Heart left ventricle (tissue), 13 donors: Measurements from ENCODE around the gene POU4F3.

ENCODE experiments used
- CTCF ChIP-seq, 12 donors: fragments of 200-600 bp; sonication (generic) in 4 of 12; IDR thresholded peaks; one replicate each; pipeline versions ENCODE4 v1.5.0 to v1.8.0; 2018 to 2022; ENCODE audit warnings: antibody characterized with exemption in 12 of 12, mild to moderate bottlenecking in 5 of 12
- POLR2A ChIP-seq, 2 donors: fragments of 450-650 bp; IDR thresholded peaks; one replicate each; pipeline ENCODE4 v1.6.1; 2017; ENCODE audit warnings: antibody characterized with exemption in 2 of 2, mild to moderate bottlenecking in 2 of 2, moderate library complexity in 2 of 2
- donor health status: ischemic (EF 13 %, LVEDD 7.1; RV severe dilation, severe dysfunction).
- donor health status: DM: no; HTN: yes; CAD: no.
- donor health status: DM: no; HTN: no; CAD: no.
- donor health status: ischemic (EF 25% LVEDD 6.9; RV normal size, moderate dysfunction).
- donor health status: ischemic (EF 25% LVEDD 5.7; RV mildly dilated, moderate dysfunction).
- donor health status: ischemic (EF 35%, LVEDD 5.7; RV mildly dilated, moderate dysfunction).
- donor health status: nonischemic (EF 11% LVEDD 7.7; RV severe dilation, severe dysfunction).
- donor health status: DM: yes; HTN: yes; CAD: no.
- donor health status: PGD.
- donor health status: ischemic (EF 29% LVEDD 5.4; RV normal size, mild dysfunction).
- donor health status: nonischemic (EF 23%, LVEDD 6.1; RV moderate dilation, normal function).

- TF ChIP-seq CTCF (IDR thresholded peaks at IDR 0.05), result no peak
- TF ChIP-seq POLR2A (IDR thresholded peaks at IDR 0.05), result no peak
These were observed at the start of gene POU4F3 for GRCh38 chr5:146338774-146339714.
